T-helper 22 cell (primary cell): ENCODE data around the gene FEV.

Experiments used
- DNase-seq: peaks from one replicate; pipeline ENCODE4 v3.0.0-alpha.2; 2020; ENCODE audit warnings: low read depth

The FEV gene

DNA sequence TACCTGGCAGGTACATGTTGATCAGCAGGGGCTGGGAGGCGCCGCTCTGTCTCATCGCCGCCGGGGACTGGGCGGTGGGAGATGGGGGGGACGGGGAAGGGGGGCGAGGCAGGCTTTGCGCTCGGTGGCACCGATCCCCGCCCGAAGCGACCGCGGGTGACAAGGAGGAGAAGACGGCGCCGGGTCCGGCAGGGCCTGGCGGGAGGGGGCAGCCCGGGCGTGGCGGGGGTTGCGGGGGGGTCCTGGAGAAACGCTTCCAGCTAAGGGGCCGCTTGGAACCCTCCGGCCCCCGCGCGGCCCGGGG, at the start of gene FEV:
Gene FEV, minus strand, starts transcription at position 164 of the 304 bp plus-strand sequence. Its CDS starts 109 bp downstream, at position 55.
- DNase-seq, result no peak

DNA sequence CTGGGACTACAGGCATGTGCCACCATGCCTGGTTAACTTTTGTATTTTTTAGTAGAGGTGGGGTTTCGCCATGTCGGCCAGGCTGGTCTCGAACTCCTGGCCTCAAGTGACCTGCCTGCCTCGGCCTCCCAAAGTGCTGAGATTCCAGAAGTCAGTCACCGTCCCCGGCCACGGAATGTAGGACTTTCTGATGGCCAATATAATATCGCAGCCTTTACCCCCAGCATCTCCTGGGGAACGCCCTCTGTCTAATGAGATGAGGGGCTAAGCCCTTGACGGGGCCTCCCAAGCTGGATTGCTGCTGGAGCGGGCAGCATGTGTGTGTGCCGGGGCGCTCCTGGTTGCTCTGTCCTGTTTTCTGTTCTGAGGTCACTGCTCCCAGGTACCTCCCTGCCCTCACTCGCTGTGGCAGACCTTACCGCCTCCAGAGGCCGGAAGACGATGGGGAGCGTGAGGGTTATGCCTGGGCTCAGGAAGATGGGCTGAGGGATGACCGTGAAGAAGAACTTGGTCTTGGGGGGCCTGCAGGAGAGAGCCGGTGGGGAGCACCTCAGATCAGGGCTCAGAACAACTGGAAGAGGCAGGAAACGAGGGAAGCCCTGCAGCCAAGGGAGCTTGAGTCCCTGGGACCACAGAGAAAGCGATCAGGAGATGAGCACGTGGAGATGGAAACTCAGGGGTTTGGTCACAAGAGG, 47.2 kb upstream of the FEV start:
- no peak for DNase-seq

DNA sequence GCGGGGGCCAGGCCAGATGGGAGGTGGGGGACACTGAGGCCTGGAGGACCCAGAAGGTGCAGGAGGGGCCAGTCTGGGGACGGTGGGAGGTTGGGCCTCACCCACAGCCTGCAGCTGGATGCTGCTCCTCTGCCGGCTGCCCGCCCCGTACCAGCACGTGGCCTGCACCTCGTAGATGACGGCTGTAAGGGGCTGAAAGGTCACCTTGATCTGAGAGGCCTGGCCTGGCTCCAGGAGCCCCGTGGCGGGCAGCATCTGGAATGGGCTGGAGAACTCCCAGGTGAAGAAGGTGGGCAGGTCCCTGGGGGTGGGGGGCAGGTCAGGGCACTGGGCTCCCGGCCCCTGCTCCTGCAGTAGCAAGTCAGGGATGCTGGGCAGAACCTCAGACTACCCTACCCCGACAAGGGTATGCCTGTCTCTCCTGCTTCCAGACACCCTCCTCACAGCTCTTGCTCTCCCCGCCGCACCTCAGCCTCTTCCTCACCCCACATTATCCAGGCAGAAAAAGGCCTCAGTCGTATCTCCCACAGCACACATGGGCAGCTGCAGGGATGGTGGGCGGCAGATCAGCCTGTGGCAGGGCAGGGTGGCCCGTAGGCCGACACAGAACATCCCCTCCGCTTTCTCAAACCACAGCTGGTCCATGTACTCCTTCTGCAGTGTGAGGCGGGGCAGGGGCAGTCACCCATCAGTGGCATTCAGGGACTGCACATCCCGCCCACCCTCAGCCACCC, 46.2 kb upstream of the FEV start:
- DNase-seq, result no peak

DNA sequence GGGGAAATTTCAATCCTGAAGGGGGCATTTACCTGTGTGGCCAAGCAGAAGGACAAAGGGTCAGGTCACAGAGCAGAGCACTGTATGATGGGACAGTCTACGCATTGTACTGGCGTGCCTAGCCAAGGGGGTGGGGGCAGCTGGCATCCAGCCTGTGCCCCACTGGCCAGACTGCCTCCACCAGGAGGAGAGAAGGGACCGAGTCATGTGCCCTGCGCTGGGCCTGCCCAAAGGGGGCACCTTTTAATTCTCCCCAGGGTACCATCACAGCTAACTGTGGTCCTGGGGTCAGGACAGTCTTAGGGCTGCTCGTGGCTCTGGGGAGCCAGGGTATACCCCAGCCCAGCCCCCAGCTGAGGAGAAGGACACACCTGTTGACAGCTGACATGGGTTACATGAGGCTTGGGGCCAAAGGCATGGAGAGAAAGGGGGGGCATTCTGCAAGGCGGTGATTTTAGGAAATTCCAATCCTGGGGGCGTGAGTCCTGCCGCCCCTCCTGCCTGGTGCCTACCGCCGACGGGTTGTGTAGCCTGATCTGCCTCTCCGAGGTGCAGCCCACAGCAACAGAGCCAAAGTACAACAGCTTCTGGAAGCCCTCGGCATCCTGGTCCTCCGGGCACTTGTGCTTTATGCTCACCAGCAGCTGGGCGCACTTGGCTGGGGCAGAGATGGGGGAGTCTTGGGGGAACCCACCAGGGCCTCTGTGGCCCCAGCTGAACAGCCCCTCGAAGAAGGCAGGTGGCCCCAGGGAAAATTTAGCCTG, 45.4 kb upstream of the FEV start:
- DNase-seq, result no peak

DNA sequence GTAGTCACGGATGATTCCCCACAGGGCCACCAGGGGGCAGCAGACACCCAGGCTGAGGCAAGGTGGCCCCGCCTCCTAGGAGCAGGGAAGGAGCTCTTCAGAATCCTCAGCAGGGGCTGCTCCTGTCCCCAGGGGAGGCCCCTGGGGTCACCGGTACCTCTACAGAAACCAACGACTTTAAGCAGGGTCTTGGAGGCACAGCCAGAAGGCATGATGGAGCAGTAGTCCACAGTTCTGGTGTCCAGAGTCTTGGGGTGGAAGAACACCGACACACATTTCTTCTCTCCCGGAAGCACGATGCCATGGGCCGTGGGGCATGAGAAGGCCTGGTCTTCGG, 44.8 kb upstream of the FEV start:
- DNase-seq, result peak; percentile 51

DNA sequence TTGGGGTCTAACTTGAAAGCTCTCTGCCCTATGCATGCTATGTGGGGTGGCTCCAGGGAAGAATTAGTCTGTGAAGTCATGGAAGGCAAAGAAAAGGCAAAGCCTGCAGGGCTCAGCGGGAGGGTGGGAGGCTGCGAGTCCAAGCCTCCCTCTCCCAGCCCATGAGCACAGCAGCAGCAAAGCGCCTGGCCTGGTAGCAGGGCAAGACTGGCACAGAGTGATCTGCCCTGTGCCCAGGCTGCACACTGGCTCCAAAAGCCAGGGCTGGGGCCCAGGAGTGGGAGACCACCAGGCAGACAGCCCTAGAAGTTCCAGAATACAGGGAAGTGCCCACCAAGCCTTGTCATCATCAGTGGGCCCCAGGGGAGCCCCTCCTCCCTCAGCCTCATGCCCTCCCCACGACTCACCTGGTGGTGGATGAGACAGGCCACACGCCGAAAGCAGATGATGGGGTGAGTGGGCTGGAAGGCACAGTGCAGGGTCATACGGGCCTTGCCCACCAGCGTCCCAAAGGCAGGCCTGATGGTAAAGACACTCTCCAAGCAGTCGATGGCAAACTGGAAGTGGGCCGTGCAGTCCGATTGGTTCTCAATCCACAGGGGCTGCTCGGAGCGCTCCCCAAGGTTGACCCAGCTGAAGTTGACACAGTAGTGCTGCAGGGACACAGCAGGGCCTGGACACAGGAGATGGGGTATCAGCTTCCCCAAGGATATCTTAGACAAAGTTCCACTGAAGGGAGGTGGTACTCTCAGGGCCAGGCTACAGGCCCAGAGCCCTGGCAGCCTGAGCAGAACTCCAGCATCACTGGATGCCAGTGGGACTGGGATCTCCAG, 44.2 kb upstream of the FEV start:
- DNase-seq, result no peak

DNA sequence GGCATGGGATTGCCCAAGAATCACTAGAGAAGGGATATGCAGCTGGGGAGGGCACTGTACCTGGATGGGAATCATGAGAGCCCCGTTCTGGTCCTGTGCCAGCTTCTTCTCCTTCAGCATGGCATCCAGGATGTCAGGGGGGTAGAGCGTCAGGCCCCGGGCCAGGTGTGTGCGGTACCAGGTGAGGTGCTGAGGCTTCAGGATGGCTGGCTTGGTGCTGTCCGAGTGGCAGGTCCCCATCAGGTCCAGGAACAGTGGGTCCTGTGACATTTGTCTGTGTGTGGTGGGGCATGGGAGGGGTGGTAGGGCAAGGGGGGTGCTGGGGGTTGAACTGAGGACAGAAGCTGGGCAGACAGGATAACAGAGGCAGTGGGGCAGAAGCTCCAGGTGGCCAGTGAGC, 43.2 kb upstream of the FEV start:
- no peak for DNase-seq

DNA sequence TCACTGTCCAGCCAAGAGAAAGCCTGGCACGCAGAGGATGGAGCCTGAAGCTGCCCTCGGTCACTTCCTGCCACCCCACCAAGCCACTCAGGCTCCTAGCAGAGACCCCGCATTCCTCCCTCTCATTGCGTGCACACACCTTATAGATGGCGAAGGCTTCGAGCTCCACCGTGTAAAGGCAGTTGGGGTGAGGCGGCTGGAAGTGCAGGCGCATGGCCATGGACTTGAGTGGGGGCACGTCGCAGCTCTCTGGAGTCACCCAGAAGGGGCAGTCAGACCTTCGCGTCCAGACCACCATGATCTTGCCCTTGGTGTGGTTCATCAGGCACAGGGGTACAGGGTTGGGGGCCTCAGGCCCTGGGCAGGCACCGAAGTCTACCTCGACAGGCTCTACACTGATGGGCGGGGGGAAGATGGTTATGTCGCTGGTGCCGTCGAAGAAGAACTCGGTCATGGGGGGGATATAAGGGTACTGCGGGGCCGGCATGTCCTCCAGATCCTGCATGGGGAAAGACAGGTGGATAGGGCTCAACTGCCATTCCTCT, 42.6 kb upstream of the FEV start:
- DNase-seq, result no peak

DNA sequence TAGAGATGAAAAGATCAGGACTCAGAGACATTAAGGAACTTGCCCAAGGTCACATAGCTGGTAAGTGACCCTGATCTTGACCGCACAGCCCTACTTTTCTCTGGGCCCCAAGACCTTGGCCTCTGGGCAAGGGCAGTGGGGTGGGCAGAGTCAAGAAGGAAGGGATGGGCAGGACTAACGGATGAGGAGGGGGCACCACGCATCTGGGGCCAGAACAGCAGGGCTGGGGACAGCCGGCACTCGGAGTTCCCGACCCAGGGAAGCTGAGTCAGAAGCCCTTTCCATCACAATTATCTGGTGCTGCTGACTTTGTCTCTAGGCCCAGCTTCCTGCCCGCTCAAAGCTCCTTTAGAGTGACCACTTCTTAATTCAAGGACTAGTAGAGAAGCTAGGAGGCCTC, 42.0 kb upstream of the FEV start:
- no peak for DNase-seq

DNA sequence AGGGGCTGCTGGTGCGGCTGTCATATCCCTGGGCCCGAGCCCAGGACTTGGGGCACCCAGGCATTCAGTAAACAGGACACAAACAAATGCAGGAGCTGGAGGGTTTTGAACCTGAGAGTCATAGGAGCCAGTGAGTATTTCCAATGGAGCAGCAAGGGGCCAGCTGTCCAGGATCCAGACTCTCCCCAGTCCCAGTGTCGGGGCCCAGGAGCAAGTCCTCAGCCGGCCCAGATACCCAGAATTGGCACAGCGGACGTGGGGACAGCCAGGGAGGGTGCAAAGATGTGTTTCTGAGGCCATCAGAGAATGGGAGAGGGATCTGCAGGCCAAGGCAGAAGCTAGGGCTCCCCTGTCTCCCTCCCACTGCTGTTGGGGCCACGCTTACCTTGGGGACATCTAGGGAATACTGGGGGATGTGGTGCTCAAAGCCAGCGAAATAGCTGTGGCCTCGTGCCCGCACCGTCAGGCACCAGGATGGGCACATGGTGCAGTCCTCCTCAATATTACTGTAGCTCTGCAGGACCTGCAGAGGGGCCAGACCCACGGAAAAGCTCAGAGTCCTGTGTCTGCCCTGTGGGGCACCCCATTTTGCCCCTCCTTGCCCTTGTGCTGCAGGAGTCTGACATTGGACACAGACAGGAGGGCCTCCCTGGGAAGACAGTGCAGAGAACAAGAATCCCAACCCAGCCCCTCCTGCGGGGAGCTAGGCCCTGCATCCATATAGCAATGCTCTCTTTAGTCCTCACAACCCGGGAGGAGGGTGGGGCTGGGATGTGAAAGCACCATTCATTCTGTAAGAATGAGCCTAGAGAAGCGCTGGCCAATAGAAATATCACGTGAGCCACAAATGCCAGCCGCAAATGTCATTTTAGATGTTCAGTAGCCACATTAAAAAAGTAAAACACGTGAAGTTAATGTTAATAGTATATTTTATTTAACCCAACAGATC, 40.9 kb upstream of the FEV start:
- no peak for DNase-seq

DNA sequence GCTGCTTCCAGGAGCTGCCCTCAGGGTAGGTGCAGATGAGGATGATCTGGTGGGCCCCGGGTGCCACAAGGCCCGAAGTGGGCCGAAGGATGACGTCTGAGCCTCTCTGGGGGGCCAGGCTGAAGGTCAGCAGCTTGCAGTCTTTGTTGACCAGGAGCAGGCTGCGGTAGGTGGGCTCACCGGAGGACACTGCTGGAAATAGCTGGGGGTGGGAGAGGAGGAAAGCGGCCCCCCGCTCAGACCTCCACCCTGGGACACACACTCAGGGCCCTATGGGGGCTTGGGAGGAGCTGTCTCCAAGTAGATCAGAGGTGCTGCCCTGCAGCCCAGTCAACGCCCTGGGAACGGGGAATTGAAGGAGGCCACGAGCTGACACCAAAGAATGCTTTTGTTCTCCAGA, 39.1 kb upstream of the FEV start:
- no peak for DNase-seq

DNA sequence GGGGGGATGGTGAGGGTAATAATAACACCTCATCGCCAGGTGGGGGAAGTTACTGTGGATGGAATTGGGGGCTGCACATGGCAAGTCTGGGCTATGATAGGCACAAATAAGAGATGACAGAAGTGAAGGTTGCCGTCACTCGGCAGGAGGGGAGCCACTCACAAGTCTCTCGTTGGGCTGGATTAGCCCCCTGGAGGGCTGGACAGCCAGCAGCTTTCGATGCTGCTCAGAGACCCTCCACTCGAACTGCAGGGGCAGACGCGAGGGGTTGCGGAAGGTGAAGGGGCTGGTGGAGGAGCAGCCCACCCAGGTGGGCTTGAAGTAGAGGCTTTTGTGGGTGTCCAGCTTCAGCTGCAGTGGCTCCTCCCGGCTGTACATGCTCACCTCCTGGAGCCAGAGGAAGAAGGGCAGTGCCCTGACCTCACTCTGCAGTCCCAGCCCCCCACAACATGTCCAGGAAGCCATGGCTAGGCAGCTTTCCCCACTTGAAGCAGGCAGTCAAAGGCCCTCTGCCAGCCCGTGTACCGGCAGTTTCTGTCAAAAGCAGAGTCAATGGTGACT, 38.1 kb upstream of the FEV start:
- no peak for DNase-seq

DNA sequence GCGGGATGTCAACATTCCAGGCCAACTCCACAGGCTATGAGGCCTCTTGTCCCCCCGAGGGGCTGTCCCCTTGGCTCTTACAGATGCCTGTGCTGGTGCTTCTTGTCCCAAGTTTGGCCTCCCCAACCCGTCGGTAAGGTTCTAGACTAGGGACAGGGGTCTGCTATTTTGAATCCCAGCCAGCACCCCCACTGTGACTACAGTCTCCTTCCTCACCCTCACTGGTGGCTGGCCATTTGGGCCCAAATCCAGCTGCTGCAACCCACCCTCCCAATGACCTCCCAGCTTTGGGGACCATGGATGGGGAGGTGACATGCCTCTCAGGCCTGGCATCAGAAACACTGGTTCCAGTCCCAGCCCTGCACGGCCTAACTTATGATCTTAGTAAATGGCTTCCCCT, 37.6 kb upstream of the FEV start:
- no peak for DNase-seq

DNA sequence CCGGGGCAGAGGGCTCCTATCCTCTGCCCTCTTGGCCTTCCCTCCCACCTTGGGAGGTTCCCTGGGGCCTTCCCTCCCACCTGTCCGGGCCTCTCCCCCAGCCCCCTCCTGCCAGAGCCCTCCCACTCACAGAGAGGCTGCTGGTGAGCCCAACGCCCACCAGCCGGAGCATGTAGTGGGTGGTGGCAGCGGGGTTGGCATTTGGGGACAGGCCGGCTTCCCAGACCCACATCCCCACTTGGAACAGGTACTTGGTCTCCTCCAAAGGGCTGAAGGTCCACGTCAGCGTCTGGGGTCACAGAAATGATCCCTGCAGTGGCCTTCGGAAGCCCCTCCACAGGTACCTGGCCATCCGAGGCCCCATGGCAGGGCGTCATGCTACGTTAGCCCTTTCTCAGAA, 37.1 kb upstream of the FEV start:
- DNase-seq, result no peak

DNA sequence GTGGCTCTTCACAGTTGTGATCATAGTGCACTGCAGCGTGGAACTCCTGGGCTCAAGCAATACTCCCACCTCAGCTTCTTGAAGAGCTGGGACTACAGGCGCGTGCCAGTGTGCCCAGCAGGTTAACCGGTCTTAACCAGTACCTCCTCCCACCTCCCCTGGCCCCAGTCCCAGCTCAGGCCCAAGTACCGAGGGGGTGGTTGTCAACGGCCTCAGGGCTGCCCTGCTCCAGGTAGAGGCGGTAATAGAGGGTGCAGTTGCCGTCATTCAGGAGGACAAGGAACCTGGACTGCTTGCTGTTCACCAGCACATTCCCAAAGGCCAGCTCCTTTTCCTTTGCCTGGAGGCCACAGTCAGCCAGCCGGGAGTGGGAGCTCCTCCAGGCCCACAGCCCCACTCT, 36.6 kb upstream of the FEV start:
- DNase-seq, result no peak

DNA sequence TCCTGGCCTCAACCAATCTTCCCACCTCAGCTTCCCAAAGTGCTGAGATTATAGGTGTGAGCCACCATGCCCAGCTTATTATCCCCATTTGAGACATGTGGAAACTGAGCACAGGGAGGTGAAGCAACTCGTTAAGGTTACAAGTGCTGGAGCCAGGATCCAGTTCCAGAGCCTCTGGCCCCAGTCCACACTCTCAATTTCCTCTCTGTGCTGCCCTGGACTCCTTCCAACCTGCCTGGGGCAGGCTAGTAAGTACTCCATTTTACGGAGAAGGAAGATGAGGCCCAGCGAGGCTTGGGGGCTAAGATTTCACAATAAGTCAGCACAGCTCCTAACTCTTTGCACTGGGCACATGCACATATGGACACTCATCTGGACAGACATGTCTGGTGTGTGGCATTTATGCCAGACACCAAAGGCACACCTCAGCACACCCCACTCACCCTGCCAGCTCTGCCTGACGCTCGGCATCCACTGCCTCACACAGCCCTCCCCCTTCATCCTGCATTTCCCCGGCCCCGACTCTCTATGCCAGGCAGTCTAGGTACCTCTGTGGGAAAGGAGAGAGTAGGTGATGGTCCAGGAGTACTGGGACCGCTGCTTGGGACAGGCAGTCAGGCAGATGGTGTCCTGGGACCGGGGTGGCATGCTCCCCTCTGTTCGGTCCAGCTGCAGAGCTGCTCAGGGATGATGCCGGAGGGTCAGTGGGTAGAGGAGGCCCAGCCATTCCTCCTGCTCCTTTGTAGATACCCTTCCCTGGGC, 35.8 kb upstream of the FEV start:
- DNase-seq, result no peak

DNA sequence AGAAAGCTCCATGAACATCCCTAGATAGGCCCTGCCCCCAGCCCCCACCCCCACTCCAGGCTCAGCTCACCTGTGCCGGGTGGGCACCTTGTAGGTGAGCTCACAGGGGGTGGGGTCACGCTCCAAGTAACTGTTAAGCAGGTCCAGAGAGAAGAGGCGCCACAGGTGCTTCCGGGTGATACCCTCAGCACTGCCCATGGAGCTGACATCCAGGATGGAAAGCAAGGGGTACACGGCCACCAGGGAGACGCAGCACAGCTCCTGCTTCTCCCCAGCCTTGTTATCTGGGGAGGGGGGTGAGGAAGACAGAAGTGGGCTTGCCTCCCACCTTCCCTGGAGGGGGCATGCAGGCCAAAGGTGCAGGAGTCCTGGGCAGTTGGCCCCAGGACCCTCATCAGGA, 34.5 kb upstream of the FEV start:
- DNase-seq, result no peak

DNA sequence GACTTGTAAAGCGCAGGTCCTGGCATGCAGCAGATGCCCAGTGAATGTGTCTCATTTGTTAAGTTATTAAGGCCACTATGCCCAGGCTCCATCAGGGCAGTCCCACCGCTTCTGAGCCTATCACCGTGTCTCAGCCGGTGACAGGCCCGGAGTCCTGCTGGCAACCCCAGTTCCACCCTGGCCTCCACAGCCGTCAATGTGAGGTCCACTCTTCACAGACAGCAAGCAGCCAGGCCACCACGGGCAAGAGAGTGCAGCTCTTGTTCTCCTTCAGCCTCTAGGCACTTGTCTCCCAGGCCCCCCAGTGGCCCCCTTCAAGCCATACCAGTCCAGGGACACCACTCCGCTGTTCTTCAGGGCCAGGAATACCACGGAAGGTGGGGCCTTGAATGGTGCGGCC, 33.7 kb upstream of the FEV start:
- no peak for DNase-seq

DNA sequence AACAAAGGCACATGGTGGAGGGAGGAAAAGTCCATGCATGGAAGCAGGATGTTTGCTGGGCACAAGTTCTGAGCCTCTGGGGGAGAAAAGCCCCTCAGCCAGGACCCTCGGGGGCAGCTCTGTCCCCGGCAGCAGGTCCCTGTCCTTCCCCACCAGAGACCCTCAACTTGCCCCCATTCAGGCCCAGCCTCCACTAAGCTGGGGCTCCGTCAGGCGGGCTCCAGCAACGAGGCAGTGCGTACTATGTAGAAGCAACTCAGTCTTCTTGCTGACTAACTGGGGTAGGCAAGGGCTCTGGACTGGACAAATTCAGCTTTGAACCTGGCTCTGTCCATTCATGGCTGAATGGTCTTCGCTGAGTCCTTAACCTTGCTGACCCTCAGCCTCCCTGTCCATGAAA, 33.3 kb upstream of the FEV start:
- no peak for DNase-seq
